Smooth muscle cell (in vitro differentiated cells): ENCODE results near the gene OTOP3. TPM values are rescaled to one million over a fixed set of nuclear protein-coding genes. Genes with fewer than 3 reads are reported as not detected.

Experiments used
- DNase-seq: peaks from one replicate; lab custom pipeline; 2025; ENCODE audit not compliant: unreplicated experiment; lab: John Stamatoyannopoulos, UW
- H2AFZ ChIP-seq: fragments of 200-600 bp; sonication (generic); 2 replicates; pipeline ENCODE4 v1.6.0; 2016; ENCODE audit warnings: antibody characterized with exemption, low read depth, mild to moderate bottlenecking
- H3F3A ChIP-seq: fragments of 200-600 bp; sonication (generic); 2 replicates; pipeline ENCODE4 v1.6.0; 2017; ENCODE audit warnings: antibody characterized with exemption, low read depth
- H3K27ac ChIP-seq: fragments of 200-600 bp; sonication (generic); 2 replicates; pipeline ENCODE4 v1.5.1; 2016; ENCODE audit warnings: low read depth, mild to moderate bottlenecking
- H3K27me3 ChIP-seq: fragments of 200-600 bp; sonication (generic); 2 replicates; pipeline ENCODE4 v1.6.1; 2016; ENCODE audit warnings: low read depth, mild to moderate bottlenecking
- H3K36me3 ChIP-seq: fragments of 200-600 bp; sonication (generic); 2 replicates; pipeline ENCODE4 v1.5.1; 2016; ENCODE audit warnings: low read depth
- H3K4me1 ChIP-seq: fragments of 200-600 bp; sonication (generic); 2 replicates; pipeline ENCODE4 v1.5.1; 2016; ENCODE audit warnings: low read depth
- H3K4me2 ChIP-seq: fragments of 200-600 bp; sonication (generic); 2 replicates; pipeline ENCODE4 v1.6.0; 2016; ENCODE audit warnings: mild to moderate bottlenecking
- H3K4me3 ChIP-seq: fragments of 200-600 bp; sonication (generic); 2 replicates; pipeline ENCODE4 v1.5.1; 2016; ENCODE audit warnings: mild to moderate bottlenecking
- H3K79me2 ChIP-seq: fragments of 200-600 bp; sonication (generic); 2 replicates; pipeline ENCODE4 v1.6.0; 2016; ENCODE audit warnings: low read depth, mild to moderate bottlenecking
- H3K9ac ChIP-seq: fragments of 200-600 bp; sonication (generic); 2 replicates; pipeline ENCODE4 v1.6.0; 2016; ENCODE audit warnings: low read depth
- H3K9me3 ChIP-seq: fragments of 200-600 bp; sonication (generic); replicated peaks from 2 replicates; pipeline ENCODE4 v1.5.1; 2016; ENCODE audit warnings: low read depth
- H4K20me1 ChIP-seq: fragments of 200-600 bp; sonication (generic); 2 replicates; pipeline ENCODE4 v1.6.0; 2016; ENCODE audit warnings: low read depth
- CTCF ChIP-seq: fragments of 200-600 bp; sonication (generic); IDR thresholded peaks from 2 replicates; pipeline ENCODE4 v1.5.1; 2017; ENCODE audit warnings: borderline replicate concordance, mild to moderate bottlenecking, antibody characterized with exemption; ENCODE audit not compliant: insufficient read depth, poor library complexity, severe bottlenecking
- WGBS: methylation state at CpG from one replicate; pipeline ENCODE4 v1.1.7; 2016; ENCODE audit warnings: low lambda C conversion rate; 5-methylcytosine and 5-hydroxymethylcytosine counted together
- polyA plus RNA-seq: library from polyadenylated mRNA; unstranded; fragments of >200 nt; fragmentation: Nextera tagmentation; extraction: Ambion mirVana; gene quantifications from 2 replicates; pipeline ENCODE4 v1.2.1, GENCODE V29; 2016
- total RNA-seq: library from RNA; depleted of rRNA; stranded (reverse); fragments of >200 nt; gene quantifications from 2 replicates; pipeline ENCODE4 v1.2.3, GENCODE V29; 2014

OTOP3 gene
- not detected in 2 replicates for total RNA-seq
- not detected in 2 replicates for polyA plus RNA-seq

GRCh38 chr17:74935585-74936469 lies at the start of gene OTOP3:
Gene OTOP3 (plus strand): TSS chr17:74935898. CDS start chr17:74935922, 24 bp downstream.
- H3K4me3 ChIP-seq, result no peak within 1 kb of the TSS
- no peaks in the 10 kb centered on the region for H3K4me1 ChIP-seq
- no peak within 1 kb of the TSS for H3K27ac ChIP-seq
- H3K36me3 ChIP-seq, result no peaks in the 10 kb centered on the region
- H3K27me3 ChIP-seq, result peaks cover 83% of the 10 kb centered on the region
- H4K20me1 ChIP-seq, result no peaks in the 10 kb centered on the region
- no peaks in the 10 kb centered on the region for H3K9me3 ChIP-seq
- DNase-seq, result no peak
- no peak within 1 kb of the TSS for H3K9ac ChIP-seq
- TF ChIP-seq CTCF, result no peak
- H3K79me2 ChIP-seq, result no peaks in the 10 kb centered on the region
- no peak within 1 kb of the TSS for H3K4me2 ChIP-seq
- no peak within 1 kb of the TSS for H2AFZ ChIP-seq
- WGBS, result 14% methylated on average over 72 of the region's 78 CpGs
- H3F3A ChIP-seq, result no peaks in the 10 kb centered on the region

GRCh38 chr17:74888469-74888868 lies 47.2 kb upstream of the OTOP3 start:
- Histone ChIP-seq H3K4me3 (no peak overlapping the region), H3K27ac (no peak overlapping the region), H3K79me2 (no peaks in the 10 kb centered on the region), H2AFZ (no peak overlapping the region), H3F3A (no peaks in the 10 kb centered on the region), H3K4me1 (no peaks in the 10 kb centered on the region), H3K4me2 (no peak overlapping the region), H3K9me3 (no peaks in the 10 kb centered on the region), H3K36me3 (no peaks in the 10 kb centered on the region), H3K9ac (no peak overlapping the region), H4K20me1 (no peaks in the 10 kb centered on the region), H3K27me3 (peaks cover 25% of the 10 kb centered on the region)
- no peak for TF ChIP-seq CTCF
- DNase-seq, result no peak
- 67% methylated on average over 13 of the region's 13 CpGs for WGBS

GRCh38 chr17:74890554-74890953 lies 45.1 kb upstream of the OTOP3 start:
- Histone ChIP-seq H3F3A (no peaks in the 10 kb centered on the region), H3K9ac (no peak overlapping the region), H3K27ac (no peak overlapping the region), H3K4me1 (no peaks in the 10 kb centered on the region), H3K9me3 (no peaks in the 10 kb centered on the region), H3K36me3 (no peaks in the 10 kb centered on the region), H2AFZ (no peak overlapping the region), H3K4me3 (no peak overlapping the region), H3K27me3 (peaks cover 45% of the 10 kb centered on the region), H3K79me2 (no peaks in the 10 kb centered on the region), H4K20me1 (no peaks in the 10 kb centered on the region), H3K4me2 (no peak overlapping the region)
- WGBS, result 95% methylated on average over 7 of the region's 7 CpGs
- DNase-seq, result no peak
- TF ChIP-seq CTCF, result no peak
